ENCODE data around the gene TRABD2A.

Gene TRABD2A

DNA sequence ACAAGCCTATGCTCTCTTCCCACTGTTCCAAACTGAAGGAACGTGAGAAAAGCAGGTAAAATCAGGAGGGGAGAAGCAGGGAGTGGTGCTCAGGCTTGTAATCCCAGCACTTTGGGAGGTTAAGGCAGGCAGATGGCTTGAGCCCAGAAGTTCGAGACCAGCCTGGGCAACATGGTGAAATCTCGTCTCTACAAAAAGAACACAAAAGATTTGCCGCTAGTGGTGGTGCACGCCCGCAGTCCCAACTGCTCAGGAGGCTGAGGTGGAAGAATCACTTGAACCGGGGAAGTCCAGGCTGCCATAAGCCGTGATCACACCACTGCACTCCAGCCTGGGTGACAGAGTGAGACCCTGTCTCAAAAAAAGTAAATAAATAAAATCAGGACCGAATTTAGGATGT, 23.3 kb upstream of the TRABD2A start:
- DNase-seq = no peak

DNA sequence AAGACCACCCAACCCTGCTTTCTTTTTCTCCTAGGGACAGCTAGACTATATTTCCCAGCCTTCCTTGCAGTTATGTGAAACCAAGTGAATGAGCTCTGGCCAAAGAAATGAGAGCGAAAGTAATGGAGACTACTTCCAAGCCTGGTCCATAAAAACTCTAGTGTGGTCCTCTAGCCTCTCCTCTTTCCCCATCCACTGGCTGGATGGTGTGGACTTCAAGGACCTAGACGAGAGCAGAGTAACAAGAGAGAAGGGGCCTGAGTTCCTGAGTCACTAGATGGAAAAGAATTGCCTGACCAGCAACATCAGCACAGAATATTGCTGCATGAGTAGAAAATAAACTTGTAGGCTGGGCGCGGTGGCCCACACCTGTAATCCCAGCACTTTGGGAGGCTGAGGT, 21.6 kb upstream of the TRABD2A start:
- no peak for DNase-seq

DNA sequence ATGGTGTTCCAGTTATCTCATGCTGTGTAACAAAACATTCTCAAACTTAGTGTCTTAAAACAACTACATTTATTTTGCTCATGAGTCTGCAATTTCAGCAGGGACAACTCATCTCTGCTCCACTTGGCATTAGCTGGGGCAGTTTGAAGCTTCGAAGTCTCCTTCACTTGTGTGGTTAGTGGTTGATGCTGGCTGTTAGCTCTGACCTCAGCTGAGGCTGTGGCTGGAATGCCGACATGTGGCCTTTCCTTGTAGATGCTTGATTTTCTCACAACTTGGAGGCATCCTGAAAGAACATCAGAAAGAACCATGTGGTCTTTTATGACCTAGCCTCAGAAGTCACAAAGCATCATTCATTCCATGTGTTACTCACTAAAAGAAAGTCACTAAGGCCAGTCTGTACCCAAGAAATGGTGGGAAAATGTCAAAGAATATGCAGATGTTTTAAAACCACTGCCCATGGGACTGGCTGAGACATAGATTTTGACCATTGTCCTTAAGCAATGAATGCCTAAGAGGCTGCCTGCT, 20.8 kb upstream of the TRABD2A start:
- no peak for DNase-seq

DNA sequence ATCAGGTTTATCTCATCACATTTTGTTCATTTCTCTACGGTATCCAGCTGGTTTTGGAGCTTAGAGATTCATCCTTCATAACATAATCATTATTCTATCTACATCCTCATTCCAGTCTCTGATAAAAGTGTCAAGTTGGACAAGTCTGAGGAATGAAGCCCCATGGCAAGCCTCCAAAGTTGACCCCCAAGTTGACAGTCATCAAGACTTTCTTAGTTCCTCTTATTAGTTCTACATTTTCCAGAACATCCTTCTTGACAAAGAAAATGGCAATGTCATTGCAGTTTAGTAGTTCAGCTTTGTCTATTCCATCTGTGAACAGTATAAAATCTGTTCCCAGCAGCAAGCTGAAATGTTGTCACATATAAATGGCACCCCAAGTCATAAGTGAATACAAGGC, 20.1 kb upstream of the TRABD2A start:
- DNase-seq = no peak

DNA sequence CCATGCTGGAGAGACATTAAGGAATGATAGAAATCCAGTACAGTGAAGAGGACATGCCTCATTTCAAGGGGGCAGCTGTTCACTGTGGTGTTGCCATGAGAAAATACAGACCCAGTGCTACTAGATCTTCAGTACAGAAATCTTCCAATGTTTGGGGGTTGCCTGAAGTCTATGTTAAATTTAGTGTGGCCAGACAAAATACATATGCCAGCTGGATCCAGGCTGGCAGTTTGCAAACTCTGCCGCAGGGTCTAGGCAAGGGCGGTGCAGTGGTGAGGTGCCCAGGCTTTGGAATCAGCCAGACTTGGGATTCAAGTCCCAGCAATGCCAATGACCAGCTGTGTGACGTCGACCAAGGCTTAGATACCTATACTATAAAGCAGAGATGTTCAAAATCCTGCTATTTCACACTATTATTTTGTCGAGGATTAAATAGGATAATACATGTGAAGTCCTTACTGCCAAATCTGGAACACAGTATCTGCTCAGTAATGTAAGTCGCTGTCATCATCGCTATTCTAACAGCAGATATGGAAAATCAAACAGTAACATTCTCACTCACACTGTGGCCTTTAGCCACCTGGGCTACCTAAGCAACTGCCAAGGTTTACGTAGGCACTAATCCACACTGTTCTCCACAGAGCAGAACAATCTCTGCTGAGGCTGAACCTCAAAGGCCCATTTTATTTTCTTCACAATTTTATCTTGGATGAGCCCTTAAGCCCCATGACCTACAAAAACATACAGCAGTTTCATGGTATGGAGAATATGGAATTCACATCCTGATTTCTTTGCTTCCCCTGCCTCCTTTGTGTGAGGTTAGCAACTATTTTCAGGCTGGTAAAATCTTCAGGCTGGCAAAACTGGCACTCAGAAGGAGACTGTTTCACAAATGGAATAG, 18.7 kb upstream of the TRABD2A start:
- DNase-seq = no peak

DNA sequence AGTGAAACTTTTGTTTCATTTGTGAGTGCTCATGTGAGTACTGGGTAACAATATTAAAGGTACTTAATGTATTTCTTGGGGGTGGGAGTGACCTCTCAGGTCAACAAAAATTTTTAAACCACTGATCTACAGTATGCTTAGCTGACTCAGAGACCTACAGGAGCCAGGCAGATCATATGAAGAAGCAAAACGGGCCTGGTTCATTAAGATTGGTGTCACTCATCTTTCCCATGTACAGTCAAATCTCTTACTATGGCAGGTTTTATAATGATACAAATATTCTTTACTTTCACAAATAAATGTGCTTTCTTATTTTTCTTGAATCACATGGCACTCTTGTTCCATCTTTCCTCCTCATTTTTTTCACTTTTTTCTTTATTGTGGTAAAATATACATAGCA, 16.9 kb upstream of the TRABD2A start:
- DNase-seq = no peak

DNA sequence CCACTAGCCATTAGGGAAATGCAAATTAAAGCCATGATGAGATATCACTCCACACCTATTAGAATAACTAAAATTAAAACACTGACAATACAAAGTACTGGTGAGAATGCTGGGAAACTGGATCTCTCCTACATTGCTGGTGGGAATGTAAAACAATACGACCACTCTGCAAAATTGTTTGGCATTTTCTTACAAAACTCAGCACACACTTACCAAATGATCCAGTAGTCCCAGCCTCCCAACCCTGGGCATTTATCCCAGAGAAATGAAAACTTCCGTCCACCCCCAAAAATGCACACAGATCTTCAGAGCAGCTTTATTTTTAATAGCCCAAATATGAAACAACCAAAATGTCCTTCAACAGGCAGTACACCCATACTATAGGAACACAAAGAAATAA, 15.7 kb upstream of the TRABD2A start:
- no peak for DNase-seq

DNA sequence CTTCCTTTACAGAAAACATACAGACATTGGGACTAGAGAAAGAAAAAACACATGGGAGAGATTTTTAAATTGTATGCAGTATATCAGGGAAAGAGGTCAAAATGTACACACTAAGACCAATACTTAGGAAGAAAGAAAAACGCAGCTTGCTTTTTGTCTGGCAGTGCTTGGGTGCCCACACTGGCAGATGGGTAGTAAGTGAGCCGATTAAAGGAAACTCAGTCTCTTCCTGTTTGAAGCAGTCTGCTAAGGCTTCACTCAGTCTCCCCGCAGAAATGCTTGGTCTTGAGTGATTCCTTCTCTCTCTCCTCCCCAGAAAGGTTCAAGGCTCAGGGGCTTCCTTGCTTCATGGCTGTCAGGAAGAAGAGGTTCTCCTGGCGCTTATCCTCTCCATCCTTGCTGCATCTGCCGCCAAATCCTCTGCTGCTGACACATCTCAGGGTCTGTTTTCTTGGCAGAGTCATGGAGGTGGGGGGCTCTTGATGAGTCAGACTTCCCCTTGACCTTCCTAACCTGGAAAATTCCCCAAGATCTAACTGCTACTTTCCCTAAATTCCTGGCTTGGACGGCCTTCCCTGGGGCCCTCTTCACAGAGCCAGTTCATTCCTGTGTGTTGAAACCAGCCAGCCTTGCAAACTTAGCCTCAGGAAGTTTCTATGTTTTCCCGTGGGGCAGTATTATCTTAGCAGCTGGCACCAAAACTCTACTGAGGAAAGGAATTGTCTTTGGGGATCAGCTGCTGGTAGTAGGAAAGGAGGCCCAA, 14.1 kb upstream of the TRABD2A start:
- DNase-seq = no peak

DNA sequence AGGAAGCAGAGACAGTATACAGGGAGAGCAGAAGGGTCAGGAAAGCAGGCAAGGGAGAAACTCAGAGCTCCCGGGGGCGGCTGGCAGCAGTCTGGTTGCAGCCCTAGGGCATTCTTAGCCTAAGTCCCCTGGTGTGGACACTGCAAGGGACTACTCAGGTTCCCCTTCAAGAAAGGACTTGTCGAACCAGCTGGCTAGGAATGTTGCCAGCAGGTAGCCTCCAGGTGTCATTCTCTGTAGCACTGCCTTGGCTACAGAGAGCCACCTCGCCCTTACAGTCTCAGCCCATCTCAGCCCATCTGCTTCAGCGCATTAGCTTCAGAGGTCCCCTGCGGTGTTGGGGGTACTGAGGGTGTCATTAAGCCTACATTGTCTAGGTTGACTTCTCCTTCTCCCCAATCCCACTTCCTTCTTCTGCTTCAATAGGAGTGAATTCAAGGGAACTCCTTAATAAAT, 13.3 kb upstream of the TRABD2A start:
- DNase-seq = no peak

DNA sequence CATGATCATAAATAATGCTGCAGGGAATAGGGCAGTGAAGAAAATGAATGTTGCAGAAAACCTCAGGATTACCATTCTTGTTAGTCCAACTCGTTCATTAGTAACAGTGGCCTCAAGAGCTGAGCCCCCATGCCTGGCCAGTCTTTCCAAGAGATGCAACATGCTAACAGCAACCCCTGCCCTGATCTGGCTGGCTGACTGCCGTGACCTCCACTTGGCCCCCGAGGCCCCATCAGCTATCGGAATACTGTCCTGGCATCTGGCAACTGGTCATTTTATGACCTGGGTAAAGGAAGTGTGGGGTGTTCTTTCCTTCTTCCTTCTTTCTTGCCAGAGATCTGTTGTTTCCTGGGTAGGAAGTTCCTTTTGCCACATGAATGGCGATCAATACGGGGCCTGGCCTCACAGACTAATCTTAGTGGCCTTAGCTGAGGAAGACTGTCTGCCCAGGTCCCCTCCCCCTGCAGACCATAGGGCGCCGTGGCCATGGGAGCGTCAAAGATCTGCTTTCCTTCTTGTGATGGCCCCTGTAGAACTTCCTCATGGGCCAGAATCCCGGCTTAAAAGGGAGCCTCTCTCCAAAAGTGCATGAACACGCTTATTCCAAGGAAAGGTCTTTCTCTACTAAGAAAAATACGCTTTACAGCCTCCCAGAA, 10.6 kb upstream of the TRABD2A start:
- no peak for DNase-seq

DNA sequence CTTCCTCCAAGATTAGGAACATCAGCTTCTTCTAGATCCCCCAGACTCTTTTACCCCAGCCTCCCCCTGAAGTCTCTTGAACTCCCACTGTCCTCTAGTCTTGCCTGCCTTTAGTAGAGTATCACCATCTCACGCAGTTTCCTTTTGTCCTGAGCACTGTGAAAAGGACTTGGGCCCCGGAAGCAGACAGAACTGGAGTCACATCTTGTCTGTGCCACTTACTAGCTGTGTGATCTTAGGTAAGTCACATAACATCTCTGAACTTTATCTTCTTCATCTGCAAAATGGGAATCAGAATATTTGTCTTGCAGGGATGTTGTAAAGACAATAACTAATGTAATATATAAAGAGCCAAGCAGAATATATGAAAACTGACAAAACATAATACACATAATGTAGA, 8.4 kb upstream of the TRABD2A start:
- no peak for DNase-seq

DNA sequence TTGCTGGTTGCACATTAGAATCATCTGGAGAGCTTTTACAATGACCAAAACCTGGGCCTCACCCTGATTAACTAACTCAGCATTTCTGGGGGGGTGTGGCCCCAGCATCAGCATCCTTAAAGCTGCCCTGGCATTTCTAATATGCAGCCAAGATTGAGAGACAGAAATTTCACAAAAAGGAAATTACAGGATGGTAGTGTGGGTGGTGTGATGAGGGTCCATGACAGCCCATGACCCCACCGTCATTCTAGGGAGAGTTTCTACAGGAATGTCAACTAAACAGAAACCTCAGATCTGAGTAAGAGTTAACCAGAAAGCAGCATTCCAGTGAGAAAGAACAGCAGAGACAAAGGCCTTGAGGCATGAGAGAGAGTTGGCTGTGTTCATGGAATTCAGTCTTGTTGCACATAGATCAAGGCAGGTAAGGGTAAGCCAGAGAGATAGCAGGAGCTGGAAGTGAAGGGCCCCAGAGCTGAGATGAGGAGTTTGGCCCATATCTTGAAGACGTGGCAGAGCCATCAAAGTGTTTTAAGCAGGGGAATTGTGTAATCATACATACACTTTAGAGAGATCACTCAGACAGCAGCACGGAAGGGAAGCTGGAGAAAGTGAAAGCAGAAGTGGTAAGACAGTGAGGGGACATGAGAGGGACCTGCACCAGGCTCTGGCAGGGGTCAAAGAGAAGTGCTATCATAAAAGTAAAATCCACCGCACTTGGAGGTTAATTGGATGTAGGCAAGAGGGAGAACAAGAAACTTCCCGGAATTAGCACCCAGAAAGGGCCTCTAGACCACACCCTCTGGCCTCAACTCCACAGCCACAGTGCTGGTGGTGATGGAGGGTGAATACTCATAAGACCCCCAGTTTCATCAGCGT, 7.8 kb upstream of the TRABD2A start:
- no peak for DNase-seq

DNA sequence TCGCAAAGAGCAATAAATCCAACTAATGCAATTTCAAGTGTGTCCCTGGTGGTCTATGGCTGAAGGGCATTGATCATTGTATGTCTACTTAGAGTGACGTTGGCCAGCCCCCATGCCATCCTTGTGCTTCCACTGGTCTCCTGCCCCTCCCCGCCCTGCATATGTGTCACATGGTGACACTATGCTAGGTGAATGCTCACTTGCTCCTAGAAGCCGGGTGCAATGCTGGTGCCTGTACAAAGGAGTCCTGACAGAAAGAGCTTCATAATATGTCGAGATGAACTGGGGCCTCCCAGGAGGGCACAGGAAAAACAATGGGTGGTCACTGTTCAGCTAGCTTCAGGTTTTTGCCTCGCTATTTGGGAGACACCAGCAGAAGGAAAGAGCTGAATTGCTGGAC, 5.9 kb upstream of the TRABD2A start:
- DNase-seq = no peak

DNA sequence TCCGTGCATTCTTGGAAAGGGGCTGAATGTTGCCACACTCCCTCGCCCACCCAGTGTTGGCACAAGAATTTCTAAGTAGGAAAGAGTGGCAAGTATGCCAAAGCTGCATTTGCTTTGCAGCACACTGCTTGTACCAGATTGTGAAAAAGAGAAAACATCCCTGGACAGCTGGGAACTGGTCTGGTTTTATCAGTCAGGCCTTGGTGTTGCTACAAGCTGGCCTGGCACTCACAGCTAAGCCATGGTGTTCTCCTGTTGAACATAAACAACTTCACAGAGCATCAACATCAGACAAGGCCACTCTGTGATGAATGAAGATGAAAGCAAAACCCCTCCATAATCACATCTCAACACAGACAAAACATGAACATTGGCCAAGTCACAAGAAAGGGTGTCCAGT, 4.2 kb upstream of the TRABD2A start:
- no peak for DNase-seq

DNA sequence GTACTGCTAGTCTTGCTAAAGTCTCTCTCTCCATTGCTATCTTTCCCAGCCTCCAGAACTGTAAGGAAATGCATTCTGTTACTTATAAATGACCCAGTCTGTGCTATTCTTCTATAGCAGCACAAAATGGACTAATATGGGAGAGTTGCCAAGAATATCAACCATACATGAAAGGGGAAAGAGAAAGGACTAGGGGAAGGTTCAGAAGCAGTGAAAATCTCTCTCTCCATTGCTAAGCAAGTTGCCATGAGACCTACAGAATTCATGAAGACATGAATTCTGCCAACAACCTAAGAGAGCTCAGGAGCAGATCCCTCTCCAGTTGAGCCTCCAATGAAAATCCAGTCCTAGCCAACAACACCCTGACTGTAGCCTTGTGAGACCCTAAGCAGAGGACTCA, 3.6 kb upstream of the TRABD2A start:
- no peak for DNase-seq

DNA sequence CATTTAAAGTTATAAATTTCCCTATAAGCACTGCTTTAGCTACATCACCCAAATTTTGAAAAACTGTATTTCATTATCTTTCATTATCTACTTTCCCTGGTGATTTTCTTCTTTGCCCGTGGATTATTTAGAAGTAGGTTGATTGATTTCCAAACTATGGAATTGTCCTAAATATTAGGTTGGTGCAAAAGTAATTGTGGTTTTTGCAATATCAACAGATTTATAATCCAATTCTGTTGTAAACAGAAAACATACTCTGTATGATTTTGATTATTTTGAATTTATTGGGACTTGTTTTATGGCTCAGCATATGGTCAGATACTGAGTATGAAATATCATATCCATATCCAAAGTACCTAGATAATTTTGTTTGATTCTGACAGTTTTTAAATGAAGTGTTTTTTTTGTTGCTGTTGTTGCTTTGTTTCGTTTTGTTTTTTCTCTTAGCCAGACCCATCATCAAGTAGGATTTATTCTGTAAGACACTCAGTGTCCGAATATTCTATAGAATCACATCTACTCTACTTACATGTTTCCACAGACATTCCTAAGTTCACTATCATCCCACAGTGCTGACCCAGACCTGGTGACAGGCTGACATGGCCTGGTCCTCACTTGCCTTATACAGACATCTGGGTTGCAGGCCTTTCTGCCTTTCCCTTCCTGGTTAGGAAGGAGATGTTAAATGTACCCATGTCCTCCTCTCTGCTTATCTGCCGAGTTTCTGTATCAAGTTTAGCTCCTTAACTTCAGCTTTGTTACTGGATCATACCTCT, 2.1 kb upstream of the TRABD2A start:
- no peak for DNase-seq

DNA sequence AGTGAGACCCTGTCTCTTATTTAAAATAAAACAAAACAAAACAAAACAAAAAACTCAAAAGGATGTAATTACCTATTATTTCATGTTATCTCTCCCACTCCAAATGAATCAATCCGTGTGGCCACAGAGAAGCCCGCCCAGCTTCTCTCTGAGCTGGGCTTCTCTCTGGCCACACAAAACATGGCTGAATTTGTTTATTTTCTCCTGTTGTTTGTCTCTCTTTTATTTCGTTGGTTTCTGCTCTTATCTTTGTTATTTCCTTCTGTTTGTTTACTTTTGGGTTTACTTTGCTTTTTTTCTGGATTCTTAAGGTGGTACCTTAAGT, 1.5 kb upstream of the TRABD2A start:
- DNase-seq = no peak

DNA sequence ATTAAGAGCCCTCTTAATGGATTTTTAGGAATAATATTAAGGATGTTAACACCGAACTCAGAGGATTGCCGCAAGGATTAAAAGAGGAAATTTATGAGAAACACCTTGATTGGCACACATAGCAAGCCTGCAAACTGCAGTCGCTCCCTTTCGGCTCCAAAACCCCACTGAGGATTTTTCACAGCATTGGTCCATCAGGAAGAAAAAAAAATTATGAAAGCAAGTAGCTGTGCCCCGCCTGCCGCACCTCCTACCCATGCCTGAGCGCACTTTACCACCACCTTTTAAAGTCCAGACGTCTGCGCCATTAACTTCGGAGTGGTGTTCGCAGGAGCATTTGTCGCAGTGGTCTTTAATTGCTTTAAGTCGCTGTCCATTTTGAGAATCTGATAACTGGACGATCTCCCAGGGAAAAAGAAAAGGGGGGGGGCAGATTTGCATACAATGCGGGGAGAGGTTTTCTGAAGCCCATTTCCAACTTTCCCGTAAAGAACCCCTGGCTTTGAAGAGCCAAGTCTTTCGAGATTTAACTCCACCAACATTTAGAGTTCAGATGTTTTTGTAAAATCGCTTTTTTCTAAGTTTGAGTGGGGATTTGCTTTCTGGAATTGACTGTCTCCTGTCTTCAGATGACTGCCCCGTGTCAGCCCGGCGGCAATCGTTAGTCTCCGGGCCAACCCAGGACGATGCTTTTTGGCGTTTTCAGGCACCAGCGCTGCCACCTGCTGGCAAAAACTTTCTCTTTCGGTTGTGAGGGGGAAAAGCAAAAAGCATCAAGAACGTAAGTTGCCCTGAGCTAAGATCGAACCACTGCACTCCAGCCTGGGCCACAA, 913 bp upstream of the TRABD2A start:
- DNase-seq = peak in 1 of 2 experiments; percentile 49

DNA sequence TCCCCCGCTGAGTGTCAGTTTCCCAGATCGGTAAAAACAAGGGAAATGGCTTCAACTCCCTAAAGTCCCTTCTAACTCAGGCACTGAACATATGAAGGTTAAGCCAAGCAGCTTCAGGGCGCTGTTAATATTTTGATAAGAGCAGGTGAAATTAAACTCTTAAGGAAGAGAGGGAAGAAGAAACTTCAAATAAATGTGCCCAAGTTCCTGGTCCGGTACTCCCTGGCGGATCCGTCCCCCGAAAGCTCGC, 564 bp downstream of the TRABD2A start:
- no peak for DNase-seq

DNA sequence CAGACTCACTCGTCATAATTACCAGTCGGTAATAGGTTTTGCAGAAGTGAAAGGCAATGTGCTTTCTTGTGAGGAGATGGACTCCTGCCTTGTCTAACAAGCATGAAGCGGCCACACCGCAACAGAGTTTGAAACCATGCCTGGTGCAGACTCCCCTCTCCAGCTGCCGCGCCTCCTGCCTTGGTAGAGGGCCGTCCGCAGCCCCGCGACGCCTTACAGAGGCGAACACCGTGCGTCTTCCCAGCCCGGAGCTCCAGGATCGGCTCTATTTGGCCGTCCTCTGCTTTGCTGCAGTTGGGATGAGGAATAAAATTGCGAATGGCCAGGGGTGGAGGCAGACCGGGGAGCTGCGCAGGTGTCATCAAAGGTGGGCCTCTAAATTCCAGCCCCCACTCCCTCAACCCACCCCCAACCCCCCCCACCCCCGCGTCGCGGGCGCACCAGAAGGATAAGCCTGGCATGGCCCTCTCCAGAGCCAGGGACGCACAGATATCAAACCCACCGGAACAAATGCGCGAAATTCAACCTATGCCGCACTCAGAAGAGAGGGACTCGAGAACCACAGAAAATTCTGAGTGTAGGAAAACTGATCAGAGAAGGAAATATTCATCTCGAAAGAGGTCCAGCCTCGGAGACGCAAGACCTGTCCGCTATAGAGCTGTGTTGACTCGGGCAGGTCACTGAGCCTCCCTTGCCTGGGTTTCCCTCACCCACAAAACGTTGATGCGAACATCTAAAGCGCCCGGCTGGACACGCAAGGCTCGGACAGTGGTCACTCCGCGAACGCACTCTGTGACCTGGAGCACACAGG, 1.1 kb downstream of the TRABD2A start:
- no peak for DNase-seq
